HCT116 (cell line): ENCODE measurements around the gene APAF1. TPM values are rescaled to one million over a fixed set of nuclear protein-coding genes. Genes with fewer than 3 reads are reported as not detected.

ENCODE experiments used
- ATAC-seq: fragments of 200-7000 bp; cut with Tn5 transposase; 2 replicates; pipeline ENCODE4 v1.9.1; 2020; ENCODE audit warnings: mild to moderate bottlenecking, moderate library complexity
- BruUV-seq: library from RNA; stranded (reverse); fragments of 400-500 nt; replicated peaks from 2 replicates; lab custom pipeline; 2021; lab: Mats Ljungman, UMichigan
- CTCF ChIA-PET: fragments of 300-600 bp; sonication (Branson Sonifier 250); formaldehyde crosslinking; loops from one replicate; lab custom pipeline; 2021; ENCODE audit warnings: antibody characterized with exemption; lab: Charles Lee
- POLR2A ChIA-PET: fragments of 300-600, 350-600 bp; sonication (Branson Sonifier 250); formaldehyde crosslinking; loops from one replicate; lab custom pipeline; 2021; ENCODE audit warnings: antibody characterized with exemption; lab: Charles Lee
- RAD21 ChIA-PET, 2 experiments: fragments of 300-600 bp; sonication (Branson Sonifier 250); formaldehyde crosslinking; loops; one replicate each; lab custom pipeline; 2023; ENCODE audit warnings: low total read pairs in 2 of 2; ENCODE audit not compliant: uncharacterized antibody in 2 of 2, unreplicated experiment in 2 of 2, low non-redundant PET in 1 of 2; lab: Charles Lee
- DNase-seq: peaks from one replicate; pipeline ENCODE4 v3.0.0-alpha.2; 2010; ENCODE audit warnings: low read depth, low spot score
- H2AFZ ChIP-seq: fragments of 200-600 bp; shearing (Covaris generic), sonication (generic); 2 replicates; pipeline ENCODE4 v1.6.1; 2017; ENCODE audit warnings: low read depth, mixed run types, mixed read lengths, antibody characterized with exemption, low read length; ENCODE audit not compliant: poor library complexity, severe bottlenecking
- H3K27ac ChIP-seq: 2 replicates; pipeline ENCODE4 v1.5.1; 2012; ENCODE audit warnings: low read depth, low read length
- H3K27me3 ChIP-seq: fragments of 200-600 bp; sonication (generic); 2 replicates; pipeline ENCODE4 v1.6.1; 2016; ENCODE audit warnings: mixed run types, low read length, mixed read lengths; ENCODE audit not compliant: insufficient read depth
- H3K36me3 ChIP-seq, 2 experiments: fragments of 200-500 bp in 1 of 2; fragments of 200-600 bp in 1 of 2; sonication (Bioruptor generic) in 1 of 2; sonication (generic) in 1 of 2; 2 replicates each; pipeline versions ENCODE4 v1.5.1 to v1.6.1; 2014 to 2016; ENCODE audit warnings: low read length in 2 of 2, inconsistent platforms in 1 of 2, mixed read lengths in 1 of 2, mixed run types in 1 of 2; ENCODE audit not compliant: insufficient read depth in 2 of 2, control insufficient read depth in 1 of 2
- H3K4me1 ChIP-seq, 2 experiments: fragments of 200-600 bp in 1 of 2; sonication (generic) in 1 of 2; 2 replicates each; pipeline versions ENCODE4 v1.5.1 to v1.6.1; 2012 to 2017; ENCODE audit warnings: low read length in 2 of 2, inconsistent platforms in 1 of 2, mild to moderate bottlenecking in 1 of 2, mixed read lengths in 1 of 2, mixed run types in 1 of 2, moderate library complexity in 1 of 2; ENCODE audit not compliant: insufficient read depth in 2 of 2, control insufficient read depth in 1 of 2
- H3K4me2 ChIP-seq: fragments of 200-600 bp; sonication (generic); 2 replicates; pipeline ENCODE4 v1.6.1; 2017; ENCODE audit warnings: mixed run types, low read length, mixed read lengths
- H3K4me3 ChIP-seq, 2 experiments: fragments of 200-600 bp in 1 of 2; sonication (generic) in 1 of 2; replicated peaks in 1 of 2; 2 replicates each; pipeline ENCODE4 v1.5.1; 2011 to 2016; ENCODE audit warnings: low read length in 2 of 2, control low read depth in 1 of 2, low read depth in 1 of 2, mild to moderate bottlenecking in 1 of 2, mixed read lengths in 1 of 2, mixed run types in 1 of 2
- H3K79me2 ChIP-seq: fragments of 200-600 bp; sonication (generic); 2 replicates; pipeline ENCODE4 v1.6.1; 2017; ENCODE audit warnings: mild to moderate bottlenecking, mixed run types, low read length, moderate library complexity, mixed read lengths; ENCODE audit not compliant: insufficient read depth
- H3K9ac ChIP-seq: fragments of 200-600 bp; sonication (generic); 2 replicates; pipeline ENCODE4 v1.6.1; 2016; ENCODE audit warnings: low read length, mixed read lengths
- H3K9me2 ChIP-seq: fragments of 200-600 bp; sonication (generic), shearing (Covaris generic); 2 replicates; pipeline ENCODE4 v1.6.1; 2017; ENCODE audit warnings: mixed run types, mild to moderate bottlenecking, moderate library complexity; ENCODE audit not compliant: insufficient read depth
- H3K9me3 ChIP-seq, 2 experiments: fragments of 200-500 bp in 1 of 2; fragments of 200-600 bp in 1 of 2; sonication (Bioruptor generic) in 1 of 2; sonication (generic) in 1 of 2; 2 replicates each; pipeline ENCODE4 v1.6.1; 2014 to 2017; ENCODE audit warnings: low read length in 2 of 2, mixed read lengths in 2 of 2, inconsistent platforms in 1 of 2, low read depth in 1 of 2, mild to moderate bottlenecking in 1 of 2, mixed run types in 1 of 2, moderate library complexity in 1 of 2; ENCODE audit not compliant: control insufficient read depth in 1 of 2, insufficient read depth in 1 of 2
- H4K20me1 ChIP-seq: fragments of 200-600 bp; sonication (generic), shearing (Covaris generic); 2 replicates; pipeline ENCODE4 v1.6.1; 2017; ENCODE audit warnings: mixed run types, mild to moderate bottlenecking, moderate library complexity; ENCODE audit not compliant: insufficient read depth
- ATF3 ChIP-seq: IDR thresholded peaks from 2 replicates; pipeline ENCODE4 v1.6.1; 2012
- CEBPB ChIP-seq: IDR thresholded peaks from 2 replicates; pipeline ENCODE4 v1.6.1; 2012; ENCODE audit warnings: low read depth
- CTCF ChIP-seq, 3 experiments: fragments of 200-600 bp in 1 of 3; sonication (generic) in 1 of 3; IDR thresholded peaks in 2 of 3; conservative IDR thresholded peaks in 1 of 3; 2 replicates each; pipeline ENCODE4 v1.5.1; 2012 to 2017; ENCODE audit warnings: low read depth in 2 of 3, low read length in 2 of 3, antibody characterized with exemption in 1 of 3, borderline replicate concordance in 1 of 3, control low read depth in 1 of 3, mild to moderate bottlenecking in 1 of 3, mixed read lengths in 1 of 3, mixed run types in 1 of 3, moderate library complexity in 1 of 3; ENCODE audit not compliant: insufficient read depth in 1 of 3
- EGR1 ChIP-seq: IDR thresholded peaks from 2 replicates; pipeline ENCODE4 v1.6.1; 2012; ENCODE audit warnings: low read depth
- POLR2A ChIP-seq: IDR thresholded peaks from 2 replicates; pipeline ENCODE4 v1.7.0; 2011; ENCODE audit warnings: borderline replicate concordance; ENCODE audit not compliant: insufficient read depth, insufficient read length; ENCODE audit errors: extremely low read depth
- POLR2AphosphoS5 ChIP-seq: IDR thresholded peaks from 2 replicates; pipeline ENCODE4 v1.6.1; 2011; ENCODE audit warnings: mild to moderate bottlenecking, low read depth, low read length, moderate library complexity
- RAD21 ChIP-seq: IDR thresholded peaks from 2 replicates; pipeline ENCODE4 v1.6.1; 2012; ENCODE audit warnings: low read depth, mild to moderate bottlenecking
- SRF ChIP-seq: IDR thresholded peaks from 2 replicates; pipeline ENCODE4 v1.6.1; 2012; ENCODE audit warnings: low read depth
- TCF7L2 ChIP-seq: IDR thresholded peaks from 2 replicates; pipeline ENCODE4 v1.7.0; 2011; ENCODE audit warnings: borderline replicate concordance, inconsistent platforms; ENCODE audit not compliant: insufficient read depth, insufficient read length; ENCODE audit errors: extremely low read depth
- YY1 ChIP-seq: IDR thresholded peaks from 2 replicates; pipeline ENCODE4 v1.6.1; 2011; ENCODE audit warnings: low read length, low read depth, moderate library complexity, mild to moderate bottlenecking; ENCODE audit not compliant: insufficient replicate concordance; ENCODE audit errors: extremely low read depth
- ZBTB33 ChIP-seq: IDR thresholded peaks from 2 replicates; pipeline ENCODE4 v1.6.1; 2011; ENCODE audit warnings: mild to moderate bottlenecking, low read length, moderate library complexity; ENCODE audit not compliant: insufficient replicate concordance; ENCODE audit errors: extremely low read depth
- ZNF274 ChIP-seq: fragments of 200-500 bp; sonication (Bioruptor generic); IDR thresholded peaks from 2 replicates; pipeline ENCODE4 v1.6.1; 2014; ENCODE audit warnings: mild to moderate bottlenecking, low read depth, low read length, inconsistent platforms
- intact Hi-C: fragments of 100-400 bp; cut with micrococcal nuclease; formaldehyde crosslinking; loops from 2 replicates; pipeline ENCODE4 v1.10.0; 2022
- total RNA-seq: library from RNA; stranded (reverse); gene quantifications from one replicate; pipeline ENCODE4 v1.2.1, GENCODE V29; 2021; ENCODE audit not compliant: unreplicated experiment

APAF1 gene
- total RNA-seq, 1 experiment from 2014 or later = 13.9 TPM

GRCh38 chr12:98735821-98736220 lies 90.7 kb downstream of the APAF1 start:
- no TSS peak for BruUV-seq
- POLR2A ChIA-PET = no interaction called here
- Histone ChIP-seq H3K9ac (no peak overlapping the region), H2AFZ (no peak overlapping the region), H3K4me2 (no peak overlapping the region), H3K9me2 (no peaks in the 10 kb centered on the region), H3K27me3 (peaks cover 7% of the 10 kb centered on the region; the same call in 1 of the 2 replicates), H3K79me2 (no peaks in the 10 kb centered on the region), H3K27ac (no peak overlapping the region), H4K20me1 (no peaks in the 10 kb centered on the region), H3K9me3 (no peaks in the 10 kb centered on the region), H3K4me3 (no peak overlapping the region), H3K36me3 (peaks cover 0 to 4% of the 10 kb centered on the region in 2 experiments; a peak in 2 of 4 replicates), H3K4me1 (no peaks in the 10 kb centered on the region)
- intact Hi-C loops = no loop called here
- no peak for TF ChIP-seq ATF3
- TF ChIP-seq POLR2AphosphoS5 = no peak
- no peak for TF ChIP-seq CEBPB
- no peak for TF ChIP-seq TCF7L2
- TF ChIP-seq EGR1 = no peak
- no peak for DNase-seq
- ATAC-seq = no peak
- RAD21 ChIA-PET = no interaction called here
- CTCF ChIA-PET = interaction anchor here (1.7 kb wide), 1 partner anchor 263 kb away, joined by 5 read pairs; no protein-coding TSS in a partner anchor

GRCh38 chr12:98736352-98737321 lies 91.5 kb downstream of the APAF1 start:
- H3K9me3 ChIP-seq = no peaks in the 10 kb centered on the region
- intact Hi-C loops = no loop called here
- no peak overlapping the region for H3K27ac ChIP-seq
- RAD21 ChIA-PET = no interaction called here
- no peaks in the 10 kb centered on the region for H3K9me2 ChIP-seq
- H3K27me3 ChIP-seq = peaks cover 14% of the 10 kb centered on the region; the same call in 1 of the 2 replicates
- no peak overlapping the region for H3K4me3 ChIP-seq
- H3K9ac ChIP-seq = no peak overlapping the region
- no peak for DNase-seq
- H4K20me1 ChIP-seq = no peaks in the 10 kb centered on the region
- no peak for ATAC-seq
- no peaks in the 10 kb centered on the region for H3K4me1 ChIP-seq
- H2AFZ ChIP-seq = no peak overlapping the region
- POLR2A ChIA-PET = no interaction called here
- H3K36me3 ChIP-seq = peaks cover 0 to 4% of the 10 kb centered on the region in 2 experiments; a peak in 2 of 4 replicates
- no TSS peak for BruUV-seq
- H3K4me2 ChIP-seq = no peak overlapping the region
- CTCF ChIA-PET = no interaction called here
- H3K79me2 ChIP-seq = no peaks in the 10 kb centered on the region
- TF ChIP-seq EGR1 = no peak
- TF ChIP-seq ZNF274 = no peak
- no peak for TF ChIP-seq YY1
- no peak for TF ChIP-seq CTCF (IDR thresholded peaks at IDR 0.05 in 2 of 3, conservative IDR thresholded peaks at IDR 0.05 in 1 of 3; ENCODE audit: borderline replicate concordance in 1 of 3, insufficient read depth in 1 of 3, low read depth in 2 of 3, low read length in 2 of 3)
- TF ChIP-seq POLR2A = no peak
- TF ChIP-seq ZBTB33 = no peak
- no peak for TF ChIP-seq POLR2AphosphoS5
- TF ChIP-seq RAD21 = no peak
- no peak for TF ChIP-seq SRF
- TF ChIP-seq ATF3 = no peak
